Mesendoderm (in vitro differentiated cells): ENCODE measurements around the gene BAG2. TPM values are rescaled to one million over a fixed set of nuclear protein-coding genes. Genes with fewer than 3 reads are reported as not detected.
A peak's percentile ranks its signal among the peaks of the same experiment; 100 is the strongest.

Experiments used
- DNase-seq: peaks from one replicate; pipeline ENCODE4 v3.0.0; 2013
- H2AK5ac ChIP-seq: 2 replicates; pipeline ENCODE4 v1.6.1; 2013; ENCODE audit warnings: low read length, inconsistent platforms
- H2BK120ac ChIP-seq: 2 replicates; pipeline ENCODE4 v1.6.1; 2013; ENCODE audit warnings: low read depth, mild to moderate bottlenecking, low read length, moderate library complexity, mixed read lengths
- H2BK15ac ChIP-seq: replicated peaks from 2 replicates; pipeline ENCODE4 v1.6.1; 2013; ENCODE audit warnings: low read depth, mild to moderate bottlenecking, moderate library complexity
- H2BK5ac ChIP-seq: 2 replicates; pipeline ENCODE4 v1.6.1; 2013; ENCODE audit warnings: low read length, inconsistent platforms
- H3K18ac ChIP-seq: 2 replicates; pipeline ENCODE4 v1.6.1; 2013; ENCODE audit warnings: mild to moderate bottlenecking, low read length, mixed read lengths
- H3K23ac ChIP-seq: one replicate; pipeline ENCODE4 v1.6.1; 2013; ENCODE audit warnings: low read length
- H3K27ac ChIP-seq: 2 replicates; pipeline ENCODE4 v1.5.1; 2013; ENCODE audit warnings: low read depth, mild to moderate bottlenecking, inconsistent platforms, low read length, moderate library complexity
- H3K27me3 ChIP-seq: 2 replicates; pipeline ENCODE4 v1.6.1; 2013; ENCODE audit warnings: low read length, control low read depth, mild to moderate bottlenecking, inconsistent platforms; ENCODE audit not compliant: insufficient read depth, poor library complexity
- H3K36me3 ChIP-seq: 2 replicates; pipeline ENCODE4 v1.6.1; 2013; ENCODE audit warnings: low read length, inconsistent platforms; ENCODE audit not compliant: control insufficient read depth, insufficient read depth
- H3K4ac ChIP-seq: one replicate; pipeline ENCODE4 v1.6.1; 2013; ENCODE audit warnings: low read depth, mild to moderate bottlenecking, low read length, moderate library complexity
- H3K4me1 ChIP-seq: 2 replicates; pipeline ENCODE4 v1.6.1; 2013; ENCODE audit warnings: low read depth, low read length, inconsistent platforms; ENCODE audit not compliant: control insufficient read depth
- H3K4me2 ChIP-seq: 2 replicates; pipeline ENCODE4 v1.6.1; 2013; ENCODE audit warnings: low read length
- H3K4me3 ChIP-seq: 2 replicates; pipeline ENCODE4 v1.5.1; 2013; ENCODE audit warnings: mild to moderate bottlenecking, low read length
- H3K56ac ChIP-seq: one replicate; pipeline ENCODE4 v1.6.1; 2013; ENCODE audit warnings: low read length
- H3K79me1 ChIP-seq: 2 replicates; pipeline ENCODE4 v1.6.1; 2013; ENCODE audit warnings: low read length, inconsistent platforms
- H3K79me2 ChIP-seq: 2 replicates; pipeline ENCODE4 v1.6.1; 2013; ENCODE audit warnings: mild to moderate bottlenecking, low read length; ENCODE audit not compliant: control insufficient read depth, insufficient read depth
- H3K9ac ChIP-seq: 2 replicates; pipeline ENCODE4 v1.6.1; 2013; ENCODE audit warnings: low read length, inconsistent platforms
- H4K5ac ChIP-seq: one replicate; pipeline ENCODE4 v1.6.1; 2013; ENCODE audit warnings: low read length
- H4K8ac ChIP-seq: one replicate; pipeline ENCODE4 v1.6.1; 2013; ENCODE audit warnings: low read depth, mild to moderate bottlenecking, control low read depth, low read length, moderate library complexity
- WGBS: extraction: QIAGEN DNeasy Blood & Tissue Kit; methylation state at CpG from one replicate; pipeline ENCODE4 v1.1.7; 2013; ENCODE audit warnings: low lambda C conversion rate, missing lambda C conversion rate; ENCODE audit not compliant: insufficient coverage; ENCODE audit errors: extremely low coverage; 5-methylcytosine and 5-hydroxymethylcytosine counted together
- polyA plus RNA-seq, 2 experiments: library from polyadenylated mRNA; stranded (reverse); fragments of 200-250 nt; gene quantifications; one replicate each; pipeline ENCODE4 v1.2.3, GENCODE V29; 2013

Gene BAG2
- polyA plus RNA-seq (2013, experiment 1 of 2) = 7.4 TPM
- 7.4 TPM for polyA plus RNA-seq (2013, experiment 2 of 2)

DNA sequence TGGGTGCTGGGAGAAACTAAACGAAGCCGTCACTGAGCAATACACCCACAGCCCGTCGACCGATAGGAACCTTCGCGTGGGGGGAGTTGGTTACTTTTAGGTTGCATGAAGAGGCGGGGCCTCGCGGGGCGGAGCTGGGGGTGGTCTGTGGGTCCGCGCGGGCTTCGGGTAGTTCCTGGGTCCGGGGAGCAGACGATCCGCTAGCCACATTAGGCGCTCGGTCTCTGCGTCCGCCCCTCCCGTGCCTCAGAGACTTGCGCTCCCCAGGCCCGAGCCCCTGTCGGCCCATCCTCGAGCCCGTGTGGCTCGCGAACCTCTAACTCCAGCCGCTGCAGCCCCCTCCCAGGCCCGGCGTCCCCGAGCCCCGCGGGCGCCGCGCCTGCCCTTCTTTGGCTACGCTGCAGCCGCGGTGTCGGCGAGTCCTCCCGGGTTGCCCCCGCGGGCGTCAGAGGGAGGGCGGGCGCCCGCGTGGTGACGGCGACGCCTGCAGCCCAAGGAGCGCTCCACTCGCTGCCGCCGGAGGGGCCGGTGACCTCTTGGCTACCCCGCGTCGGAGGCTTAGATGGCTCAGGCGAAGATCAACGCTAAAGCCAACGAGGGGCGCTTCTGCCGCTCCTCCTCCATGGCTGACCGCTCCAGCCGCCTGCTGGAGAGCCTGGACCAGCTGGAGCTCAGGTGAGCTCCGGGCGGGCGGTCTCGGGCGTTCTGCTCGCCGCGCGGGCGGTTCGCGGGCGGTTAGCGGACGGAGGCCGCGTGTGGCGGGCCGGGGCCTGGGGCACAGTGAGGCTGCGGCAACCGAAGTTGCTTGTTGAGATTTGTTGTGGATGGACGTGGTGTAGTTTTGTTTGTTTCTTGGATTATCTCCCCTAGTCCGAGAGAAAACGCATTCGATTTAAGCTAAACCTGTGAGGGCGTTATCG lies at the start of gene BAG2:
Gene BAG2, plus strand, starts transcription at position 191 of the 920 bp plus-strand sequence. Its CDS starts 372 bp downstream, at position 563.
- peaks cover 4% of the 10 kb centered on the region for H3K79me1 ChIP-seq
- no peak within 1 kb of the TSS for H4K8ac ChIP-seq
- H3K4ac ChIP-seq = peak within 1 kb of the TSS; percentile 96
- H3K27me3 ChIP-seq = no peaks in the 10 kb centered on the region
- peak within 1 kb of the TSS; percentile 82 for H3K27ac ChIP-seq
- H2BK15ac ChIP-seq = no peak within 1 kb of the TSS
- H3K4me3 ChIP-seq = peak within 1 kb of the TSS; percentile 49
- no peak within 1 kb of the TSS for H4K5ac ChIP-seq
- no peak within 1 kb of the TSS for H2BK120ac ChIP-seq
- H3K23ac ChIP-seq = peak within 1 kb of the TSS; percentile 66
- WGBS = no CpG with 5 or more reads among the region's 97 CpGs
- H3K79me2 ChIP-seq = peaks cover 14% of the 10 kb centered on the region
- H2AK5ac ChIP-seq = no peak within 1 kb of the TSS
- H2BK5ac ChIP-seq = peak within 1 kb of the TSS; percentile 24
- peak within 1 kb of the TSS; percentile 93 for H3K56ac ChIP-seq
- peaks cover 2% of the 10 kb centered on the region for H3K4me1 ChIP-seq
- DNase-seq = peak; percentile 96
- peak within 1 kb of the TSS; percentile 85 for H3K18ac ChIP-seq
- H3K36me3 ChIP-seq = no peaks in the 10 kb centered on the region
- H3K9ac ChIP-seq = peak within 1 kb of the TSS; percentile 83
- peak within 1 kb of the TSS; percentile 74 for H3K4me2 ChIP-seq

DNA sequence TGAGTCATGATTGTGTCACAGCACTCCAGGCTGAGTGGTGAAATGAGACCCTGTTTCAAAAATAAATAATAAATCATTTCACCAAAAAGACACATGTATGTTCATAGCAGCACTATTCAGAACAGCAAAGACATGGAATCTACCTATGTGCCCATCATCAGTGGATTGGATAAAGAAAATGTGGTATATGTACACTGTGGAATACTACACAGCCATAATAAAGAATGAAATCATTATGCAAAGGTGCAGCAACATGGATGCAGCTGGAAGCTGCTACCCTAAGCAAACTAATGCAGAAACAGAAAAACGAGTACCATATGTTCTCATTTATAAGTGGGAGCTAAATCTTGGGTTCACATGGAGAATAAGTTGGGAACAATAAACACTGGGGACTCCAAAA lies 49.0 kb upstream of the BAG2 start:
- Histone ChIP-seq H3K4ac (no peak overlapping the region), H3K9ac (no peak overlapping the region), H3K23ac (no peak overlapping the region), H2BK120ac (no peak overlapping the region), H4K8ac (no peak overlapping the region), H3K79me2 (no peaks in the 10 kb centered on the region), H3K4me2 (no peak overlapping the region), H3K4me3 (no peak overlapping the region), H2BK15ac (no peak overlapping the region), H3K4me1 (no peaks in the 10 kb centered on the region), H2BK5ac (no peak overlapping the region), H2AK5ac (no peak overlapping the region), H3K36me3 (no peaks in the 10 kb centered on the region), H3K27me3 (no peaks in the 10 kb centered on the region), H3K27ac (no peak overlapping the region), H4K5ac (no peak overlapping the region), H3K56ac (no peak overlapping the region), H3K18ac (no peak overlapping the region), H3K79me1 (no peaks in the 10 kb centered on the region)
- WGBS = no CpG with 5 or more reads among the region's 1 CpG
- no peak for DNase-seq

DNA sequence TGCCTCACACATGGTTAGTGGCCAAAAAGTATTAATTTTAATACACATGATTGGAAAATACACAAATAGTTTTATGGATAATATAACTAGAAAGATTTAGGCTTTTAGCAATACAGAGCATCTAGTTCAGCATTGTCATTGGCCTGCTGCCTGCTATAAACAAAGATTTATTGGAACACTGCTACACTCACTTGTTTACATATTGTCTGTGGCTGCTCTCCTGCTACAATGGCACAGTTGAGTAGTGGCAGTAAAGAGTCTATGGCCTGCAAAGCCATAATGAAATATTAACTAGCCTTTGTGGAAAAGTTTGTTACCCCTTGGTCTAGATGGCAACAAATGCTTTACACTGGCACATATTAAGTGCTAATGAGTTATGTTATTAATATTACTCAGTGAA lies 44.4 kb upstream of the BAG2 start:
- Histone ChIP-seq H3K79me2 (no peaks in the 10 kb centered on the region), H2BK120ac (no peak overlapping the region), H3K18ac (no peak overlapping the region), H2BK5ac (no peak overlapping the region), H3K27me3 (no peaks in the 10 kb centered on the region), H3K9ac (no peak overlapping the region), H2AK5ac (no peak overlapping the region), H3K4ac (no peak overlapping the region), H3K56ac (no peak overlapping the region), H3K36me3 (no peaks in the 10 kb centered on the region), H4K8ac (no peak overlapping the region), H3K23ac (no peak overlapping the region), H3K27ac (no peak overlapping the region), H3K4me3 (no peak overlapping the region), H3K4me1 (no peaks in the 10 kb centered on the region), H4K5ac (no peak overlapping the region), H3K79me1 (no peaks in the 10 kb centered on the region), H3K4me2 (no peak overlapping the region), H2BK15ac (no peak overlapping the region)
- DNase-seq = no peak

DNA sequence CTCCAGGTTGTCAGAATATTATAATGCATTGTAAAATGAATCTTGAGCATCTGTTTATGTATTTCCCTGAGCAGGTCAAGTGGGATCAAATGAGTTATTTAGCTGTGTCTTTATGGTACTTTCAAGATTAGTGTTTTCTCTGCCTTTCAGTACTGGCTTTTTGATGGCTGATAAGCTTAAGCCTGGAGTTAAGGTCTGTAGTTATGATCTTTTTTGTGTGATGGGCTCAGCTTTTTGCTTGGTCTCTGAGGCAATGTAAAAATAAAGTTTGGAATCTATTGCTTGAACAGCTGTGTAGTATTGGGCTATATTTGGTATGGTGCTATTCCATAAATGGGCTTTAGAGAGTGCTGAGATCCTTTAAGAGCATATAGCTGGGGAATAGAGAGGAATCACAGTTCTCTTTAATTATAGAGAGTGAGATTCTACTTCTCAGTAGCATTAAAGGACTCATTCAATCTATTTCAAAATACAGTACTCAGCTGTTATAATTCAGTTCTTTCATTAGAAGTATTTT lies 41.4 kb upstream of the BAG2 start:
- Histone ChIP-seq H3K23ac (no peak overlapping the region), H4K8ac (no peak overlapping the region), H4K5ac (no peak overlapping the region), H3K9ac (no peak overlapping the region), H3K79me1 (no peaks in the 10 kb centered on the region), H3K56ac (no peak overlapping the region), H3K4me1 (no peaks in the 10 kb centered on the region), H3K79me2 (no peaks in the 10 kb centered on the region), H3K4me2 (no peak overlapping the region), H3K27me3 (no peaks in the 10 kb centered on the region), H3K18ac (no peak overlapping the region), H3K27ac (no peak overlapping the region), H2BK15ac (no peak overlapping the region), H2AK5ac (no peak overlapping the region), H3K36me3 (no peaks in the 10 kb centered on the region), H2BK5ac (no peak overlapping the region), H3K4me3 (no peak overlapping the region), H3K4ac (no peak overlapping the region), H2BK120ac (no peak overlapping the region)
- DNase-seq = no peak

DNA sequence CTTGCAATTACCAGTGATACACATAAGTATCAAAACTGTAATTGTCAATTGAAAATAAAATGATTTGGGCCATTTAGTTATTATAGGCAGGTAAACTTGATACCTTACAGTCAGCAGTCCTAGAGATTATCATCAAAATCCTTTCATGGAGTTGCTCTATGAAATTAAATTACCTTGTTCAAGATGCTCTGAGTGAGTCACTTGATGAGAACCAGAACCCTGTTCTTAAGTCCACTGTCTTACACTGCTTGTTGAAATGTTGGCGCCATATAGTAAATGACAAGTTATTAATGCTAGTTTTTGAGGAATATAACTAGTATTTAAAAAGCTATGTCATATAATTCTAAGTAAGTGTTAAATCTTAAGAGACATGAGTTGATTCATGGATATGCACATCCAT lies 37.2 kb upstream of the BAG2 start:
- Histone ChIP-seq H3K4ac (no peak overlapping the region), H3K23ac (no peak overlapping the region), H4K5ac (no peak overlapping the region), H3K9ac (no peak overlapping the region), H3K4me2 (no peak overlapping the region), H3K18ac (no peak overlapping the region), H2BK15ac (no peak overlapping the region), H3K56ac (no peak overlapping the region), H2BK5ac (no peak overlapping the region), H2AK5ac (no peak overlapping the region), H3K79me1 (no peaks in the 10 kb centered on the region), H4K8ac (no peak overlapping the region), H2BK120ac (no peak overlapping the region), H3K36me3 (no peaks in the 10 kb centered on the region), H3K79me2 (no peaks in the 10 kb centered on the region), H3K27ac (no peak overlapping the region), H3K4me3 (no peak overlapping the region), H3K27me3 (no peaks in the 10 kb centered on the region), H3K4me1 (no peaks in the 10 kb centered on the region)
- DNase-seq = no peak
- no CpG with 5 or more reads among the region's 1 CpG for WGBS
